C1 segment of cervical spinal cord (tissue), 14 donors: ENCODE measurements around the gene KIAA0232.

Source experiments
- DNase-seq, 14 donors: peaks; one replicate each; lab custom pipeline; 2025; lab: John Stamatoyannopoulos, UW

Gene KIAA0232

GRCh38 chr4:6847178-6847577 is 64.7 kb downstream of the KIAA0232 start:
- no peak for DNase-seq

GRCh38 chr4:6848717-6849305 is 66.3 kb downstream of the KIAA0232 start:
- no peak for DNase-seq

GRCh38 chr4:6849691-6850090 is 67.2 kb downstream of the KIAA0232 start:
- DNase-seq, result no peak

- no peak for DNase-seq
Observed at GRCh38 chr4:6851431-6851830, 68.9 kb downstream of the KIAA0232 start.

GRCh38 chr4:6851962-6852361 is 69.4 kb downstream of the KIAA0232 start:
- no peak for DNase-seq

GRCh38 chr4:6852582-6852981 is 70.1 kb downstream of the KIAA0232 start:
- DNase-seq, result no peak

GRCh38 chr4:6854098-6854744 is 71.7 kb downstream of the KIAA0232 start:
- no peak for DNase-seq

GRCh38 chr4:6855692-6856297 is 73.3 kb downstream of the KIAA0232 start:
- peak in 1 of 14 donors; percentile 14 for DNase-seq

GRCh38 chr4:6856391-6856790 is 73.9 kb downstream of the KIAA0232 start:
- no peak for DNase-seq

GRCh38 chr4:6857009-6857882 is 74.7 kb downstream of the KIAA0232 start:
- no peak for DNase-seq

- DNase-seq, result no peak
Observed at GRCh38 chr4:6858997-6859396, 76.5 kb downstream of the KIAA0232 start.

GRCh38 chr4:6859543-6859942 is 77.0 kb downstream of the KIAA0232 start:
- no peak for DNase-seq

GRCh38 chr4:6868386-6868785 is 85.9 kb downstream of the KIAA0232 start:
- DNase-seq, result no peak

GRCh38 chr4:6869944-6870343 is 87.4 kb downstream of the KIAA0232 start:
- DNase-seq, result no peak

GRCh38 chr4:6873291-6873690 is 90.8 kb downstream of the KIAA0232 start:
- DNase-seq, result no peak

- peak in 10 of 14 donors; percentile 19 to 60 (median 38) for DNase-seq
Observed at GRCh38 chr4:6873792-6874461, 91.4 kb downstream of the KIAA0232 start.

GRCh38 chr4:6874981-6875380 is 92.5 kb downstream of the KIAA0232 start:
- DNase-seq, result no peak

- peak in 7 of 14 donors; percentile 26 to 63 (median 46) for DNase-seq
Observed at GRCh38 chr4:6875431-6875831, 92.9 kb downstream of the KIAA0232 start.

GRCh38 chr4:6876440-6876839 is 93.9 kb downstream of the KIAA0232 start:
- no peak for DNase-seq

GRCh38 chr4:6877067-6877466 is 94.5 kb downstream of the KIAA0232 start:
- no peak for DNase-seq

- no peak for DNase-seq
Observed at GRCh38 chr4:6878451-6879059, 96.0 kb downstream of the KIAA0232 start.
